GM12878 (cell line): ENCODE data around the gene ZFAND2B. TPM values are rescaled to one million over a fixed set of nuclear protein-coding genes. Genes with fewer than 3 reads are reported as not detected.
A peak's percentile ranks its signal among the peaks of the same experiment; 100 is the strongest.

Experiments used
- ATF3 ChIP-seq: IDR thresholded peaks from 2 replicates; pipeline ENCODE4 v1.6.1; 2011; ENCODE audit warnings: low read depth, mild to moderate bottlenecking, low read length, moderate library complexity, borderline replicate concordance; ENCODE audit errors: extremely low read depth
- CBFB ChIP-seq: IDR thresholded peaks from 2 replicates; pipeline ENCODE4 v1.6.1; 2016; ENCODE audit warnings: antibody characterized with exemption, low read depth
- ESRRA ChIP-seq: IDR thresholded peaks from 2 replicates; pipeline ENCODE4 v1.6.1; 2012; ENCODE audit warnings: mild to moderate bottlenecking, low read length, improper control_type of control experiment
- EZH2 ChIP-seq: IDR thresholded peaks from 2 replicates; pipeline ENCODE4 v1.6.1; 2012; ENCODE audit warnings: low read depth, mild to moderate bottlenecking, control low read depth, inconsistent platforms, low read length, borderline replicate concordance; ENCODE audit not compliant: control insufficient read depth
- FOXK2 ChIP-seq: fragments of 450-650 bp; IDR thresholded peaks from 2 replicates; pipeline ENCODE4 v1.6.1; 2017; ENCODE audit warnings: mild to moderate bottlenecking, moderate library complexity
- GABPA ChIP-seq: IDR thresholded peaks from 2 replicates; pipeline ENCODE4 v1.6.1; 2014; ENCODE audit warnings: antibody characterized with exemption, low read depth, mild to moderate bottlenecking, inconsistent platforms
- GATAD2B ChIP-seq: fragments of 450-650 bp; conservative IDR thresholded peaks from 2 replicates; pipeline ENCODE4 v1.6.1; 2017; ENCODE audit warnings: low read depth, mild to moderate bottlenecking, moderate library complexity
- HCFC1 ChIP-seq: fragments of 150-350 bp; IDR thresholded peaks from 2 replicates; pipeline ENCODE4 v1.6.1; 2014; ENCODE audit warnings: low read length
- IKZF1 ChIP-seq: fragments of 450-650 bp; conservative IDR thresholded peaks from 2 replicates; pipeline ENCODE4 v1.6.1; 2017; ENCODE audit warnings: antibody characterized with exemption, mild to moderate bottlenecking
- IKZF2 ChIP-seq, 2 experiments: fragments of 450-650 bp; IDR thresholded peaks; 2 replicates each; pipeline ENCODE4 v1.6.1; 2017; ENCODE audit warnings: mild to moderate bottlenecking in 2 of 2, moderate library complexity in 2 of 2
- JUNB ChIP-seq: IDR thresholded peaks from 2 replicates; pipeline ENCODE4 v1.6.1; 2016; ENCODE audit warnings: antibody characterized with exemption, mild to moderate bottlenecking
- MEF2A ChIP-seq: IDR thresholded peaks from 2 replicates; pipeline ENCODE4 v1.6.1; 2011; ENCODE audit warnings: low read depth, mild to moderate bottlenecking, low read length, moderate library complexity; ENCODE audit not compliant: insufficient read depth
- MEF2B ChIP-seq: fragments of 450-650 bp; IDR thresholded peaks from 2 replicates; pipeline ENCODE4 v1.6.1; 2018; ENCODE audit warnings: mild to moderate bottlenecking, moderate library complexity; ENCODE audit not compliant: partially characterized antibody, poor library complexity, severe bottlenecking
- MYC ChIP-seq: IDR thresholded peaks from 2 replicates; pipeline ENCODE4 v1.6.1; 2011; ENCODE audit warnings: mild to moderate bottlenecking, low read length, moderate library complexity, inconsistent platforms; ENCODE audit not compliant: insufficient read depth, insufficient replicate concordance, insufficient read length, severe bottlenecking
- NBN ChIP-seq: fragments of 450-650 bp; IDR thresholded peaks from 2 replicates; pipeline ENCODE4 v1.6.1; 2016
- NRF1 ChIP-seq: conservative IDR thresholded peaks from 2 replicates; pipeline ENCODE4 v1.6.1; 2011; ENCODE audit warnings: mild to moderate bottlenecking, low read depth, low read length, improper control_type of control experiment
- PAX8 ChIP-seq: fragments of 450-650 bp; IDR thresholded peaks from 2 replicates; pipeline ENCODE4 v1.6.1; 2017; ENCODE audit warnings: mild to moderate bottlenecking, moderate library complexity
- POLR2A ChIP-seq: IDR thresholded peaks from 2 replicates; pipeline ENCODE4 v1.6.1; 2011; ENCODE audit warnings: low read depth, mild to moderate bottlenecking, low read length
- POU2F2 ChIP-seq: IDR thresholded peaks from 3 replicates; pipeline ENCODE4 v1.6.1; 2011; ENCODE audit warnings: low read depth, mild to moderate bottlenecking, low read length, borderline replicate concordance
- RBBP5 ChIP-seq: fragments of 200-600 bp; sonication (generic); conservative IDR thresholded peaks from 2 replicates; pipeline ENCODE4 v1.6.1; 2016
- RELA ChIP-seq: fragments of 450-650 bp; IDR thresholded peaks from 2 replicates; pipeline ENCODE4 v1.8.0; 2014; ENCODE audit warnings: borderline replicate concordance; ENCODE audit not compliant: partially characterized antibody
- SIN3A ChIP-seq: IDR thresholded peaks from 2 replicates; pipeline ENCODE4 v1.6.1; 2012; ENCODE audit warnings: low read depth, low read length, improper control_type of control experiment
- TCF7 ChIP-seq: IDR thresholded peaks from 2 replicates; pipeline ENCODE4 v1.6.1; 2014; ENCODE audit warnings: antibody characterized with exemption, borderline replicate concordance
- ZBED1 ChIP-seq: IDR thresholded peaks from 2 replicates; pipeline ENCODE4 v1.6.1; 2016; ENCODE audit warnings: borderline replicate concordance
- ZBTB33 ChIP-seq: fragments of 450-650 bp; IDR thresholded peaks from 2 replicates; pipeline ENCODE4 v1.6.1; 2017; ENCODE audit warnings: mild to moderate bottlenecking
- ZNF207 ChIP-seq: fragments of 450-650 bp; IDR thresholded peaks from 2 replicates; pipeline ENCODE4 v1.6.1; 2014; ENCODE audit warnings: antibody characterized with exemption, mild to moderate bottlenecking, borderline replicate concordance
- ZNF622 ChIP-seq: fragments of 450-650 bp; IDR thresholded peaks from 2 replicates; pipeline ENCODE4 v1.6.1; 2017; ENCODE audit warnings: mild to moderate bottlenecking, inconsistent platforms
- polyA plus RNA-seq, 11 experiments: library from polyadenylated mRNA; depleted of rRNA in 4 of 11; unstranded in 6 of 11; stranded (reverse) in 5 of 11; fragments of >200 nt; fragmentation: Nextera tagmentation in 4 of 11; fragmentation: Illumina TruSeq in 1 of 11; extraction: Ambion mirVana in 4 of 11; extraction: Trizol in 1 of 11; gene quantifications; 1 replicate in 1 of 11; 2 replicates in 10 of 11; pipeline versions ENCODE4 v1.2.1 to v1.2.3, GENCODE V29; 2011 to 2016; ENCODE audit warnings: inconsistent platforms in 2 of 11, missing spikeins in 2 of 11, low read depth in 1 of 11
- total RNA-seq, 4 experiments: library from RNA; depleted of rRNA in 3 of 4; stranded (reverse); fragments of >200 nt in 3 of 4; fragmentation: Illumina TruSeq in 1 of 4; extraction: Trizol in 1 of 4; gene quantifications; 2 replicates each; pipeline versions ENCODE4 v1.2.1 to v1.2.3, GENCODE V29; 2013 to 2021
- TF ChIP-seq, protein P1 (sequence below): IDR thresholded peaks from 2 replicates; pipeline ENCODE4 v1.6.1; 2012; ENCODE audit warnings: low read depth, low read length, improper control_type of control experiment
- TF ChIP-seq, protein P2 (sequence below): IDR thresholded peaks from 2 replicates; pipeline ENCODE4 v1.6.1; 2012; ENCODE audit warnings: low read depth, low read length, improper control_type of control experiment

The ZFAND2B gene
- total and polyA plus RNA-seq, 10 of the 15 experiments (the other 5 are each of a cell fraction or from before 2014, with no cell fraction given), result 5.4 to 28.1 (median 22.4) TPM

- TF ChIP-seq ZNF622 (no peak), PAX8 (no peak), RELA (no peak), ATF3 (peak; percentile 78; the same call in 1 of the 2 replicates), TCF7 (no peak), POU2F2 (peak; percentile 96; the same call in 2 of the 3 replicates), MYC (peak; percentile 92), JUNB (no peak), ESRRA (no peak), RBBP5 (no peak), ZBTB33 (no peak), CBFB (0 out of 2 replicates have a peak, but pooled peaks have one; percentile 22), MEF2B (peak; percentile 27), HCFC1 (no peak; the same call in 1 of the 2 replicates), ZNF207 (peak; percentile 71), NRF1 (no peak), FOXK2 (0 out of 2 replicates have a peak, but pooled peaks have one; percentile 5), SIN3A (no peak; the same call in 1 of the 2 replicates), IKZF2 (IDR thresholded peaks at IDR 0.05) (peak in 1 of 2 experiments; percentile 26; a peak in 1 of 4 replicates), ZBED1 (no peak), GABPA (no peak), EZH2 (no peak), GATAD2B (peak; percentile 89), NBN (0 out of 2 replicates have a peak, but pooled peaks have one; percentile 14), IKZF1 (peak; percentile 69), POLR2A (peak; percentile 95), MEF2A (no peak)
- TF ChIP-seq, protein P1, sequence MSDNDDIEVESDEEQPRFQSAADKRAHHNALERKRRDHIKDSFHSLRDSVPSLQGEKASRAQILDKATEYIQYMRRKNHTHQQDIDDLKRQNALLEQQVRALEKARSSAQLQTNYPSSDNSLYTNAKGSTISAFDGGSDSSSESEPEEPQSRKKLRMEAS, result peak; percentile 89
- TF ChIP-seq, protein P2, sequence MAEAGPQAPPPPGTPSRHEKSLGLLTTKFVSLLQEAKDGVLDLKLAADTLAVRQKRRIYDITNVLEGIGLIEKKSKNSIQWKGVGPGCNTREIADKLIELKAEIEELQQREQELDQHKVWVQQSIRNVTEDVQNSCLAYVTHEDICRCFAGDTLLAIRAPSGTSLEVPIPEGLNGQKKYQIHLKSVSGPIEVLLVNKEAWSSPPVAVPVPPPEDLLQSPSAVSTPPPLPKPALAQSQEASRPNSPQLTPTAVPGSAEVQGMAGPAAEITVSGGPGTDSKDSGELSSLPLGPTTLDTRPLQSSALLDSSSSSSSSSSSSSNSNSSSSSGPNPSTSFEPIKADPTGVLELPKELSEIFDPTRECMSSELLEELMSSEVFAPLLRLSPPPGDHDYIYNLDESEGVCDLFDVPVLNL, result peak; percentile 91
These were observed 12.4 kb downstream of the ZFAND2B start, which contains the start of gene ABCB6 (continued) for GRCh38 chr2:219218732-219219701.
